ENCODE measurements around the gene BMP8A.
"Not testable (repeated sequence)": the region's sequence is repeated elsewhere in the genome, so short reads cannot be mapped to it uniquely, and the experiment has no call there.

The BMP8A gene

DNA sequence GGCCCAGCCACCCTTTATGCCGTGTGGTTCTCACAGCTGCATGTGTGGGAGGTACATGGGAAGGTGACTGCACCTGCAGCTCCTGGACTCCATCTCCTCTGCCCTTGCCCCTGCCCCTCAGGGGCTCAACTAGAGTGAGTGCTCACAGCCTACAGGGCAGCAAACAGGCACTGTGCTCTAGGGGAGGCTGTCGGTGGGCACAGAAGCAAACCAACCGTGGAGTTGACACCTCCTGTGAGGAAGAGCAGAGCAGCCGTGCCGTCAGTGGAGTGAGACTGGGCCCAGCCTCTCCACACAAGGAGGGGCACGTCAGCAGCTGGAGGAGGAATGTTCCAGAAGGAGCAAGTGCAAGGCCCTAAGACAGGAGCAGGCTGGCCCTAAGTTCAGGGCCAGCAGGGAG lies 32.7 kb downstream of the BMP8A start:
- H3K4me3 ChIP-seq (ENCODE audit: low read depth, low read length), result no peak overlapping the region
- no peak for DNase-seq (ENCODE audit: low read depth)
- TF ChIP-seq, protein P1, sequence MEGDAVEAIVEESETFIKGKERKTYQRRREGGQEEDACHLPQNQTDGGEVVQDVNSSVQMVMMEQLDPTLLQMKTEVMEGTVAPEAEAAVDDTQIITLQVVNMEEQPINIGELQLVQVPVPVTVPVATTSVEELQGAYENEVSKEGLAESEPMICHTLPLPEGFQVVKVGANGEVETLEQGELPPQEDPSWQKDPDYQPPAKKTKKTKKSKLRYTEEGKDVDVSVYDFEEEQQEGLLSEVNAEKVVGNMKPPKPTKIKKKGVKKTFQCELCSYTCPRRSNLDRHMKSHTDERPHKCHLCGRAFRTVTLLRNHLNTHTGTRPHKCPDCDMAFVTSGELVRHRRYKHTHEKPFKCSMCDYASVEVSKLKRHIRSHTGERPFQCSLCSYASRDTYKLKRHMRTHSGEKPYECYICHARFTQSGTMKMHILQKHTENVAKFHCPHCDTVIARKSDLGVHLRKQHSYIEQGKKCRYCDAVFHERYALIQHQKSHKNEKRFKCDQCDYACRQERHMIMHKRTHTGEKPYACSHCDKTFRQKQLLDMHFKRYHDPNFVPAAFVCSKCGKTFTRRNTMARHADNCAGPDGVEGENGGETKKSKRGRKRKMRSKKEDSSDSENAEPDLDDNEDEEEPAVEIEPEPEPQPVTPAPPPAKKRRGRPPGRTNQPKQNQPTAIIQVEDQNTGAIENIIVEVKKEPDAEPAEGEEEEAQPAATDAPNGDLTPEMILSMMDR (IDR thresholded peaks at IDR 0.05; ENCODE audit: control insufficient read depth, extremely low read depth, insufficient read depth), result no peak

DNA sequence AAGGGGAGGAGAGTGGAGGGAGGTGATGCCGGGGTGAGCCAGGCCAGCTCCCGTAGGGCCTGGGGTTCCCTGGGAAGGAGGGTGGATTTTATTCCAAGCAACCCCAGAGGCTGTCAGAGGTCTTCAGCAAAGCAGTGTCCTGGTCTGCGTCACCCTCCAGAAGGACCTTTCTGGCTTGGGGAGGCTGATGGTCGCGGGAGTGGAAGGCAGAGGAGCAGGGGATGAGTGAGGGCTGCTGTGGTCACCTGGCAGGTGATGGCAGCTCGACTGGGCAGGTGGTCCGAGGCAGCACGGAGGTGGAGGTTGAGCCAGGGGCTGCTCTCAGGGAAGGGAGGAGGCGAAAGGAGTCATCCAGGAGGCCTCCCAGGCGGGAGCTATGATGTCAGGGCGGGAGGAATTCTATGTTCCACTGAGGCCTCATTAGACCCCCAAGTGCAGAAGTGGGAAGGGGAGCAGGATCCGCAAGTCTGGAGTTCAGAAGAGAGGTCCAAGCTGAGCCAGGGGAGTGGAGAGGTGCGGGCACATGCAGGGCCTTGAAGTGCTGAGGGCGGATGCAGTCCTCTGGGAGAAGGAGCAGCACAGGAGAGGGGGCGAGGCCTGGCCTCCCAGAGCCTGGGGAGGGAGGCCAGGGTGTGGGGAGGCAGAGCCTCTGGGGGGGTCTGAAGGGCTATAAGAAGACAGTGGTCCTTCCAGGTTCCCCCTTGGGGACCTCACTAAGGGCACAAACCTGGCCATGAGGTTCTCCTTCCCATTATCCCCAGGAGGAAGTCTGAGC lies 33.3 kb downstream of the BMP8A start:
- no peak for DNase-seq (ENCODE audit: low read depth)
- H3K4me3 ChIP-seq (ENCODE audit: low read depth, low read length), result no peak overlapping the region
- TF ChIP-seq, protein P1 (IDR thresholded peaks at IDR 0.05; ENCODE audit: control insufficient read depth, extremely low read depth, insufficient read depth), result no peak

DNA sequence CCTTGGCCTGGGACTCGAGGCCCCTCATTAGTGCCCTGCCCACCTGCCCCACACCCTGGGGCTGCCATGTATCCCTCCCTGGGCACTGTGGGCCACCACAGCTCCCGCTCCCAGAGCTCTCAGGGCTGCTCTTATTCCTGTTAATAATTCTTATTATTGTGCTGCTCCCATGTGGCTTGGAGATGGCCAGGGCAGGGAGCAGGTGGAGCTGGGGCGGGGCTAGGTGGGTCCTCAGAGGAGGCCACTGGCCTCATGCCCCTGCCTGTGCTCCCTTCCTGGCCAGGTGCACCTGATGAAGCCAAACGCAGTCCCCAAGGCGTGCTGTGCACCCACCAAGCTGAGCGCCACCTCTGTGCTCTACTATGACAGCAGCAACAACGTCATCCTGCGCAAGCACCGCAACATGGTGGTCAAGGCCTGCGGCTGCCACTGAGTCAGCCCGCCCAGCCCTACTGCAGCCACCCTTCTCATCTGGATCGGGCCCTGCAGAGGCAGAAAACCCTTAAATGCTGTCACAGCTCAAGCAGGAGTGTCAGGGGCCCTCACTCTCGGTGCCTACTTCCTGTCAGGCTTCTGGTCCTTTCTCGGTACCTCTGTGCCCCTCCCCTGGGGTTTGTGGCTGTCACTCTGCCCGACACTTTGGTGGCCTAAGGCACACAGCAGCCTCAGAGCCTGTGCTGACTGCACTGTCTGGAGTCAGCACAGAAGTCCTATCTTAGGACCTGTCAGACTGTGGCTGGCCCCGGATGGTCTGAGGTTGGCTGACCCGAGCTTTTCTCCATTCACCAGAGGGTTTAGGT lies 34.1 kb downstream of the BMP8A start:
- no peak overlapping the region for H3K4me3 ChIP-seq (ENCODE audit: low read depth, low read length)
- no peak for DNase-seq (ENCODE audit: low read depth)
- TF ChIP-seq, protein P1 (IDR thresholded peaks at IDR 0.05; ENCODE audit: control insufficient read depth, extremely low read depth, insufficient read depth), result no peak

DNA sequence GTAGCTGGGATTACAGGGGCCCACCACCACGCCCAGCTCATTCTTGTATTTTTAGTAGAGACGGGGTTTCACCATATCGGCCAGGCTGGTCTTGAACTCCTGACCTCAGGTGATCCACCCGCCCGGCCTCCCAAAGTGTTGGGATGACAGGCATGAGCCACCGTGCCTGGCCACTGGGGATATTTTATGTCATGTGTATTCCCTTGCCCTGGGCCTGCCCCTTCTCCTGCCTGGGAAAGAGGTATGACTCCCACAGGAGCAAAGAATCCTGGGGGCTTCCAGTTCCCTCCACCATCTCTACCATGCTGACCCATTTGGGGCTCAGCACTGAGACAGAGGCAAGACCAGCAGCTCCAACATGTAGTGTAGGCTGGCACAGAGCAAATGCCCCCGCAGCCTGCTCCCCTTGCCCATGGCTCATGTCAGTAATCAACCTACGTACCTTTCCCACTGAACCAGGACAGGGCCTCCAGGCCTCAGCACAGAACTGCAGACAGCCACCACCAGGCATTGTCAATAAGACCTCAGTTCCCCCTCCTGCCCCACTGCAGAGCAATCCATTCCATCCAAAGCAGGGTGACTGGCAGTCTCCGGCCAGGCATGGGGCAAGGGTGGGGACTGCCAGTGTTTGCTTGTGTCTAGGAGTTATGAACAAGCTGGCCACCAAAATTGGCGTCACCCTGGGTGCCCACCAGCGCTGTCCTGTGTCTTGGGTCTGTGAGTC lies 35.2 kb downstream of the BMP8A start:
- DNase-seq (ENCODE audit: low read depth), result no peak
- TF ChIP-seq, protein P1 (IDR thresholded peaks at IDR 0.05; ENCODE audit: control insufficient read depth, extremely low read depth, insufficient read depth), result no peak

DNA sequence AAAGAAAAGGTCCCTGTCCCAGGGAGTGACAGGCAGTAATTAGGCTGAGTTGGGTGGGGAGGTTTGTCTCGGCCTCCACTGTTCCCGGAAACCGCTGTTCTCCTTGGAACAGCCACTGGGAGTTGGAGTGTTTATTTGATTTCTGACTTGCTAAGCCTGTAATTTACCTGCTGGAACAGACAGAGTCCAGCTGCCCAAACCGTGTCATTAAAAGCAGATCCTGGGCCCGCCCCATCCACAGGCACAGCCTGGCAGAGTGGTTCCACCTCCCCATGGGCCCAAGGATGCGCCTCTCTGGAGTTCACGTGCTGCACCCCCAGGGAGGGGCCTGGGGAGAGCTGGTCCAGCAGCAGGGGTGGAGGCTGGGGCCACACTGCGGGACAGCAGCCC lies 35.7 kb downstream of the BMP8A start:
- H3K4me3 ChIP-seq (ENCODE audit: low read depth, low read length), result not testable (repeated sequence)
- DNase-seq (ENCODE audit: low read depth), result peak; percentile 54

More for the DNA sequence above, 35.2 kb downstream of the BMP8A start:
- H3K4me3 ChIP-seq (ENCODE audit: low read depth, low read length), result no peak overlapping the region

DNA sequence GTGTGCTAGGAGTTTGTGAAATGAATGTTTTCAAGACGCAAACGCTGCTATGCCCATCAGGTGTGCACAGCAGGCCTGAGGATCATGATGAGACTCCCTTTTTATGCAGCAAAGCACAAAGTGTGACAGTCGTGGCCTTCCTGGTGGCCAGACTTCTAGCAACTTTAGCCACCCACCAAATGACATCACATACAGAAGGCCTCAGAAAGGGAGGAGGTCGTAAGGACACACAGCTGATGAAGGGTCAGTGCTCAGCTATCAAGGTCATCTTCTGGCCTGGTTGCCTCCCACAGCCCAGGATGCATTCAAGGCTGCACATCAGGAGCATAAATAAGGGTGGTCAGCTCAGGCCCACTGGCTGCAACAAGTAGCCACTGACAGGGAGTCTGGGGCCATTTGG lies 36.6 kb downstream of the BMP8A start:
- no peak for DNase-seq (ENCODE audit: low read depth)
- TF ChIP-seq, protein P1 (IDR thresholded peaks at IDR 0.05; ENCODE audit: control insufficient read depth, extremely low read depth, insufficient read depth), result no peak
- H3K4me3 ChIP-seq (ENCODE audit: low read depth, low read length), result no peak overlapping the region

Data from LNCaP clone FGC (cell line).